Stomach (tissue), 4 donors: ENCODE data around the gene NINJ2.

Experiments
- POLR2A ChIP-seq, 4 donors: fragments of 450-650 bp; IDR thresholded peaks; one replicate each; pipeline ENCODE4 v1.6.1; 2016; ENCODE audit warnings: antibody characterized with exemption in 4 of 4, control low read depth in 2 of 4, mild to moderate bottlenecking in 1 of 4, moderate library complexity in 1 of 4
- POLR2AphosphoS5 ChIP-seq, 3 donors: sonication (generic); formaldehyde crosslinking; IDR thresholded peaks; one replicate each; pipeline ENCODE4 v1.6.1; 2016; ENCODE audit warnings: antibody characterized with exemption in 3 of 3
- TF ChIP-seq, protein P1 (sequence below), 7 experiments: fragments of 450-650 bp in 4 of 7; fragments of 200-600 bp in 3 of 7; sonication (generic) in 3 of 7; IDR thresholded peaks; one replicate each; pipeline ENCODE4 v1.5.1; 2016 to 2019; ENCODE audit warnings: antibody characterized with exemption in 7 of 7, control low read depth in 2 of 7, mild to moderate bottlenecking in 1 of 7

DNA sequence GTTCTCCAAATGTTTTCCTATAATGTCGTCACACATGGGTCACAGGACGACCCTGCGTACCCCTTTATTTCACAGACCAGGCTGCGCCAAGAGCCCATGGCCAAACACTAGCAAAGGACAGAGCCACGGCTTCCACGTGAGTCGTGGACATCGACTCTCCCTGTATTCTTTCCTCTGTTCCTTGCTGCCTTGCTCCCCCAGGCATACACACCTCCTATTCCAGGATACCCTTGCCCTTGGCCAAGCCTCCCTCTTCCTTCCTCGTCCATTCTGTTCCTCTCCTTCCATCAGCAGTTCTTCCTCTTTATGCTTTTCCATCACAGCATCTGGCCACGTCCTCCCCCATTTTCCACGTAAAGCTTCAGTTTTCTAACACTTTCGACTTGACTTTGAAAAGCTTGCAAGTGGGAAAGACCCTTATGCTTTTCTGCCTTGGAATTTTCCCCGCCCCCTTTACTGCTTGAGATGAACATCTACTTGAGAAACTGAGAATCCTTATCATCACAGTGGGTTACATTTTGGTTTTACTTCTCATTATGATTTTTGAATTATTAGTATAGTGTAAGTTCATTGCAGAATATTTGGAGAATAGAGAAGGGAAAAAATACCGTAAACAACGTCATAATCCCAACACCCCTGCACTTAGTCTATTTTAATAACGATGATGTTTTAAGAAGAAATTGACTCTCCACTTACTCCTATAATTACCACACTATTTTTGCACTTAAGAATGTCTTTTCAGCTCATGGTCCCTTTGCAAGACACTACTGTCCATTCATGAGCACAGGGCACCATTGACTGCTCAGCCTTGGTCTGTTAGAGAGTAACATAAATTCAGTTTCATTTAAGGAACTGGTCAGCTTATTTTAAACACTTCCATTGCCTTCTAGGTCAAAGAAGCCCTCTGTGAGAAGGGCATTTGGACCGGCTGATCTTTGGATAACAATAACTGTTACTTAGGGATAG is 15.8 kb upstream of the NINJ2 start:
- TF ChIP-seq, protein P1, sequence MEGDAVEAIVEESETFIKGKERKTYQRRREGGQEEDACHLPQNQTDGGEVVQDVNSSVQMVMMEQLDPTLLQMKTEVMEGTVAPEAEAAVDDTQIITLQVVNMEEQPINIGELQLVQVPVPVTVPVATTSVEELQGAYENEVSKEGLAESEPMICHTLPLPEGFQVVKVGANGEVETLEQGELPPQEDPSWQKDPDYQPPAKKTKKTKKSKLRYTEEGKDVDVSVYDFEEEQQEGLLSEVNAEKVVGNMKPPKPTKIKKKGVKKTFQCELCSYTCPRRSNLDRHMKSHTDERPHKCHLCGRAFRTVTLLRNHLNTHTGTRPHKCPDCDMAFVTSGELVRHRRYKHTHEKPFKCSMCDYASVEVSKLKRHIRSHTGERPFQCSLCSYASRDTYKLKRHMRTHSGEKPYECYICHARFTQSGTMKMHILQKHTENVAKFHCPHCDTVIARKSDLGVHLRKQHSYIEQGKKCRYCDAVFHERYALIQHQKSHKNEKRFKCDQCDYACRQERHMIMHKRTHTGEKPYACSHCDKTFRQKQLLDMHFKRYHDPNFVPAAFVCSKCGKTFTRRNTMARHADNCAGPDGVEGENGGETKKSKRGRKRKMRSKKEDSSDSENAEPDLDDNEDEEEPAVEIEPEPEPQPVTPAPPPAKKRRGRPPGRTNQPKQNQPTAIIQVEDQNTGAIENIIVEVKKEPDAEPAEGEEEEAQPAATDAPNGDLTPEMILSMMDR (IDR thresholded peaks at IDR 0.05) = no peak
- TF ChIP-seq POLR2A (IDR thresholded peaks at IDR 0.05) (no peak), POLR2AphosphoS5 (IDR thresholded peaks at IDR 0.05) (no peak)
